Keratinocyte (primary cell): Measurements from ENCODE around the gene PPARD.

Experiments
- EZH2 ChIP-seq: IDR thresholded peaks from one replicate; pipeline ENCODE4 v1.6.1; 2012; ENCODE audit warnings: inconsistent platforms, mild to moderate bottlenecking, low read length, moderate library complexity
- TF ChIP-seq, protein P1 (sequence below), 3 experiments: IDR thresholded peaks in 1 of 3; conservative IDR thresholded peaks in 1 of 3; optimal IDR thresholded peaks in 1 of 3; 2 replicates in 2 of 3; 3 replicates in 1 of 3; pipeline versions ENCODE3 to v1.5.1; 2011; ENCODE audit warnings: low read length in 3 of 3, mild to moderate bottlenecking in 3 of 3, moderate library complexity in 2 of 3, control low read depth in 1 of 3, inconsistent platforms in 1 of 3; ENCODE audit not compliant: insufficient read depth in 2 of 3; ENCODE audit errors: extremely low read depth in 1 of 3

GRCh38 chr6:35453236-35453635 lies 110.9 kb downstream of the PPARD start:
- TF ChIP-seq, protein P1, sequence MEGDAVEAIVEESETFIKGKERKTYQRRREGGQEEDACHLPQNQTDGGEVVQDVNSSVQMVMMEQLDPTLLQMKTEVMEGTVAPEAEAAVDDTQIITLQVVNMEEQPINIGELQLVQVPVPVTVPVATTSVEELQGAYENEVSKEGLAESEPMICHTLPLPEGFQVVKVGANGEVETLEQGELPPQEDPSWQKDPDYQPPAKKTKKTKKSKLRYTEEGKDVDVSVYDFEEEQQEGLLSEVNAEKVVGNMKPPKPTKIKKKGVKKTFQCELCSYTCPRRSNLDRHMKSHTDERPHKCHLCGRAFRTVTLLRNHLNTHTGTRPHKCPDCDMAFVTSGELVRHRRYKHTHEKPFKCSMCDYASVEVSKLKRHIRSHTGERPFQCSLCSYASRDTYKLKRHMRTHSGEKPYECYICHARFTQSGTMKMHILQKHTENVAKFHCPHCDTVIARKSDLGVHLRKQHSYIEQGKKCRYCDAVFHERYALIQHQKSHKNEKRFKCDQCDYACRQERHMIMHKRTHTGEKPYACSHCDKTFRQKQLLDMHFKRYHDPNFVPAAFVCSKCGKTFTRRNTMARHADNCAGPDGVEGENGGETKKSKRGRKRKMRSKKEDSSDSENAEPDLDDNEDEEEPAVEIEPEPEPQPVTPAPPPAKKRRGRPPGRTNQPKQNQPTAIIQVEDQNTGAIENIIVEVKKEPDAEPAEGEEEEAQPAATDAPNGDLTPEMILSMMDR (optimal IDR thresholded peaks at IDR 0.05 in 1 of 3, IDR thresholded peaks at IDR 0.05 in 1 of 3, conservative IDR thresholded peaks at IDR 0.05 in 1 of 3; ENCODE audit: extremely low read depth in 1 of 3, insufficient read depth in 2 of 3, low read length in 3 of 3) = no peak
- no peak for TF ChIP-seq EZH2
